Activated B cell treated with CpG ODN at 0.5 μM for 24 hours (primary cell): ENCODE data around the gene CKM. TPM values are rescaled to one million over a fixed set of nuclear protein-coding genes. Genes with fewer than 3 reads are reported as not detected.

ENCODE experiments used
- ATAC-seq: fragments of 200-7000 bp; cut with Tn5 transposase; one replicate; pipeline ENCODE4 v1.10.0; 2021; ENCODE audit warnings: low read depth, mild to moderate bottlenecking, moderate library complexity
- CTCF ChIA-PET: fragments of 350-600 bp; sonication (Branson Sonifier 250); formaldehyde crosslinking; loops from one replicate; lab custom pipeline; 2021; ENCODE audit warnings: antibody characterized with exemption; lab: Charles Lee
- POLR2A ChIA-PET: fragments of 350-600 bp; sonication (Branson Sonifier 250); formaldehyde crosslinking; loops from one replicate; lab custom pipeline; 2021; ENCODE audit warnings: antibody characterized with exemption; lab: Charles Lee
- DNase-seq: peaks from one replicate; pipeline ENCODE4 v3.0.0; 2022
- H3K27ac Mint-ChIP-seq: one replicate; pipeline ENCODE4 v1.8.0; 2020; ENCODE audit warnings: mixed read lengths
- H3K27me3 Mint-ChIP-seq: one replicate; pipeline ENCODE4 v1.8.0; 2021; ENCODE audit warnings: mixed read lengths
- H3K36me3 Mint-ChIP-seq: one replicate; pipeline ENCODE4 v1.8.0; 2021; ENCODE audit warnings: low read depth, mixed read lengths
- H3K4me1 Mint-ChIP-seq: one replicate; pipeline ENCODE4 v1.8.0; 2021; ENCODE audit warnings: mixed read lengths
- H3K4me3 Mint-ChIP-seq: one replicate; pipeline ENCODE4 v1.8.0; 2020; ENCODE audit warnings: mild to moderate bottlenecking, mixed read lengths
- H3K9me3 Mint-ChIP-seq: one replicate; pipeline ENCODE4 v1.8.0; 2020; ENCODE audit warnings: mixed read lengths
- intact Hi-C: fragments of 100-400 bp; cut with micrococcal nuclease; formaldehyde crosslinking; loops from one replicate; pipeline ENCODE4 v1.15.1; 2024
- total RNA-seq: library from RNA; stranded (reverse); gene quantifications from 2 replicates; pipeline ENCODE4 v1.2.3, GENCODE V29; 2022
- TF ChIP-seq, protein P1 (sequence below): fragments of 200-600 bp; IDR thresholded peaks from one replicate; pipeline ENCODE4 v1.8.0; 2022; ENCODE audit warnings: antibody characterized with exemption, mild to moderate bottlenecking

The CKM gene
- total RNA-seq, 1 donor from 2014 or later = not detected

DNA sequence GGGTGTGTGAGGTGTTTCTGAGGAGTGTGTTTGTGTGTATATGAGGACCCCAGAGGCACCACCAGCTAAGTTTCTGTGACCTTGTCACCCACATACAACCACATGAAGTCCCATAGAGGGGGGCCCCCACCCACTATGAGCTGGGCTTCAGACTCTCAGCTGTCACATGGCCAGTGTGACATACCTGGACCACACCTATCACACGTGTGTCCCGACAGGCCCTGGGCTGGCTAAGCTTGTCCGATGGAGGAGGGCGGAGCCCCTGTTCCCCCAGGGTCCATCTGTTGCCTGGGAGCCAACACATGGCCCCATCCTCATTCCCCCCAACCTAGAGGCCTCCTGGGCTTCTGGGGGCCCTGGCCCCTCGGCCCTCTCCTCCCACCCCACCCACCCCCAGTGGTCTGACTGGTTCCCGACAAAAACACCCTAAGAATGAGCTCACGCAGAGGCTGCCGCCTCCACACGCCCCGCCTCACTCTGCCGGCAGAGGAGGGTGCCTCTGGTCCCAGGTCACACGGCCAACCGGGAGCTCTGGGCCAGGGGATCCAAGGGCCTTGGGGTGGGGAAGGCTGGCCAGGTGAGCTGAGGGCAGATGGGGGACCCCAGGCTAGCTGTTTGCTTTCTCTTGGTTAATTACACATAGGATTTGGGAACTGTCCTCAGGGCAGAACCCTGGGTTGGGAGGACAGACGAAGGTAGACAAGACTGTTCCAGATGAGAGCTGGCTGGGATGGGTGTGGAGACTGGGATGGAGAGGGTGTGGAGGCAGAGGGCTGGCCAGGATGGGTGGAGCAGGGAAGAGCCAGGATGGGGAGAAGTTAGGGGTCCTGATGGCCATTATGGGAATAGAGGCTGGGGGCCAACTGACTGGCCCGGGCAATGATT lies 22.2 kb upstream of the CKM start:
- intact Hi-C loops = no loop called here
- no peak for ATAC-seq
- H3K36me3 Mint-ChIP-seq = no peaks in the 10 kb centered on the region
- ChIA-PET POLR2A (no interaction called here), CTCF (no interaction called here)
- H3K4me1 Mint-ChIP-seq = peaks cover 4% of the 10 kb centered on the region
- H3K27me3 Mint-ChIP-seq = peaks cover 13% of the 10 kb centered on the region
- H3K27ac Mint-ChIP-seq = no peak overlapping the region
- no peak for DNase-seq
- no peaks in the 10 kb centered on the region for H3K9me3 Mint-ChIP-seq
- TF ChIP-seq, protein P1, sequence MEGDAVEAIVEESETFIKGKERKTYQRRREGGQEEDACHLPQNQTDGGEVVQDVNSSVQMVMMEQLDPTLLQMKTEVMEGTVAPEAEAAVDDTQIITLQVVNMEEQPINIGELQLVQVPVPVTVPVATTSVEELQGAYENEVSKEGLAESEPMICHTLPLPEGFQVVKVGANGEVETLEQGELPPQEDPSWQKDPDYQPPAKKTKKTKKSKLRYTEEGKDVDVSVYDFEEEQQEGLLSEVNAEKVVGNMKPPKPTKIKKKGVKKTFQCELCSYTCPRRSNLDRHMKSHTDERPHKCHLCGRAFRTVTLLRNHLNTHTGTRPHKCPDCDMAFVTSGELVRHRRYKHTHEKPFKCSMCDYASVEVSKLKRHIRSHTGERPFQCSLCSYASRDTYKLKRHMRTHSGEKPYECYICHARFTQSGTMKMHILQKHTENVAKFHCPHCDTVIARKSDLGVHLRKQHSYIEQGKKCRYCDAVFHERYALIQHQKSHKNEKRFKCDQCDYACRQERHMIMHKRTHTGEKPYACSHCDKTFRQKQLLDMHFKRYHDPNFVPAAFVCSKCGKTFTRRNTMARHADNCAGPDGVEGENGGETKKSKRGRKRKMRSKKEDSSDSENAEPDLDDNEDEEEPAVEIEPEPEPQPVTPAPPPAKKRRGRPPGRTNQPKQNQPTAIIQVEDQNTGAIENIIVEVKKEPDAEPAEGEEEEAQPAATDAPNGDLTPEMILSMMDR = no peak
- no peak overlapping the region for H3K4me3 Mint-ChIP-seq

DNA sequence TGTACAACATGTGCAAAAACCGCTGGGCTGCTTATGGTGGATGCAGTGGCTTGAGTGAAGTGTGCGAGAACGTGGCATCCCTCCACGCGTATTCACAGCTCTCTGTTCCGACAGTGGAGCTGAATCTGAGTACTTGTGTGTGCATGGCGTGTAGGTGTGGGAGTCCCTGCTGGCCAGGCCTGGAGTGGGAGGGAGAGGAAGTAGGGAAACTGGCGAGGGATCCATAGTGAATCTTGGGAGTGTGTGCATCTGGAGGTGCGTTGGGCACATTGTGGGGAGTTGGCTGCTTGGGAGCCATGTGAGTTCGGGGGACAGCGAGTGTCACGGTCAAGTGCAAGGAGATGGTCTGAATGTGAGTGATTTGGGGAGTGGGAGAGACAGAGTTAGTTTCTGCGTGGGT lies 20.2 kb upstream of the CKM start:
- no peak for DNase-seq
- H3K9me3 Mint-ChIP-seq = no peaks in the 10 kb centered on the region
- no peak overlapping the region for H3K4me3 Mint-ChIP-seq
- ATAC-seq = no peak
- H3K27ac Mint-ChIP-seq = no peak overlapping the region
- CTCF ChIA-PET = no interaction called here
- TF ChIP-seq, protein P1 = no peak
- peaks cover 7% of the 10 kb centered on the region for H3K4me1 Mint-ChIP-seq
- H3K27me3 Mint-ChIP-seq = peaks cover 17% of the 10 kb centered on the region
- no peaks in the 10 kb centered on the region for H3K36me3 Mint-ChIP-seq
- intact Hi-C loops = no loop called here
- POLR2A ChIA-PET = no interaction called here

DNA sequence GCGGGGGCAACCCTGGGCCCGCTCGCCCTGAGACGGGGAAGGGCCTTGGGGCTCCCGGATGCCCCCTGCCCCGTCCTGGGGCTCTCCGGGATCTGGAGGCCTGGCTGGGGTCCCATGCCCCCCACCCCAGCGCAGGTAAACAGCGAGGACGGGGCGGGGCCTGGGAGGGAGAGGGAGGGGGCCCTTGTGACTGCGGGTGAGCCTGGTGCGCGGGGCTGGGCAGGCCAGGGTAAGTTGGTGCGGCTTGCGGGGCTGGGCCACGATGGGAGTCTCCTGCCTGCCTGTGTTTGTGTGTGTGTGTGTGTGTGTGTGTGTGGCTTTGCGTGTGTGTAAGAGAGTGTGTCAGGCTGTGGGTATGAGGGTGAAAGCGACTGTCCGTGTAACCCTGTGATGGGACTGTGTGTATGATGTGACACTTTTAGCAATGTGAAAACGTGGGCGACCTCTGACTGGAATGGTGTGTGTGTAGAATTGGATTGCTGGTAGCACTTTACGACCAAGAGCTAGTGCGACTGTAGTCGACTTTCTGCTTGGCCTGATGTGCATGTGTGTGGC lies 18.3 kb upstream of the CKM start:
- no peak overlapping the region for H3K27ac Mint-ChIP-seq
- no peak for DNase-seq
- intact Hi-C loops = no loop called here
- CTCF ChIA-PET = no interaction called here
- peaks cover 7% of the 10 kb centered on the region for H3K4me1 Mint-ChIP-seq
- H3K27me3 Mint-ChIP-seq = peaks cover 18% of the 10 kb centered on the region
- no peaks in the 10 kb centered on the region for H3K36me3 Mint-ChIP-seq
- ATAC-seq = peak; percentile 11
- TF ChIP-seq, protein P1 = no peak
- H3K4me3 Mint-ChIP-seq = no peak overlapping the region
- H3K9me3 Mint-ChIP-seq = no peaks in the 10 kb centered on the region
- POLR2A ChIA-PET = no interaction called here

DNA sequence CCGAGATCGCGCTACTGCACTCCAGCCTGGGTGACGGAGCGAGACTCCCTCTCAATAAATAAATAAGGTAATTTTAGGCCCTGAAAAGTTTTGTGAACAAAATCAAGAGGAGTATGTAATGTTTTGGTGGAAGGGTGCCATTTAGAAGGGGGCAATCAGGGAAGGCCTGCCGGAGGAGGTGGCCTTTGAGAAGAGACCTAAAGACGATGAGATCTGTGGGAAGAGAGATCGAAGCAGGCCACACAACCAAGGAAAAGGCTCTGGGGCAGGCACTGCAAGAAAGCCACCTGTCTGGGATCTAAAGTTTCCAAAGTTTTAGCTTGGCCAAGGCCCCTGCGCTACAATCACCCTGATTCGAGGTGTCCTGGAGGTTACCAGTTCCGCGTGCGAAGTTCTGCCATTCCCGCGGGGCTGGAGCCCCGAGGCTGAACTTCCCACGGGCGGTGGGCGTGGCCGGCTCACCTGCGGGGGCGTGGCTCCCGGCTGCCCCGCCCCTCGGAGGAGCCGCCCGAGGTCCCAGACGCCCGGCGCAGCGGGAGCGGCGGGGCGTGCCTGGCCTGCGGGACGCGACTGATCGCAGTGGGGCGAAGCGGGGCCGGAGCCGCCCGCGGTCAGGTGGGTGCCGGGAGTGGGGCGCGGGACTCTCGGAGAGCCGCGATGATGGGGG lies 17.7 kb upstream of the CKM start, which contains the start of gene KLC3:
Gene KLC3, plus strand, starts transcription at position 519 of the 667 bp plus-strand sequence. CDS start 4,792 bp downstream, outside the sequence.
- peak within 1 kb of the TSS; percentile 53 for H3K4me3 Mint-ChIP-seq

More for the DNA sequence above, 17.7 kb upstream of the CKM start, which contains the start of gene KLC3:
- Mint-ChIP-seq H3K9me3 (no peaks in the 10 kb centered on the region), H3K4me1 (peaks cover 7% of the 10 kb centered on the region), H3K36me3 (no peaks in the 10 kb centered on the region), H3K27me3 (peaks cover 17% of the 10 kb centered on the region), H3K27ac (no peak within 1 kb of the TSS)
- POLR2A ChIA-PET = no interaction called here
- intact Hi-C loops = no loop called here
- TF ChIP-seq, protein P1 = no peak
- DNase-seq (peak; percentile 44), ATAC-seq (peak; percentile 60)
- CTCF ChIA-PET = no interaction called here
